Activated B cell treated with CpG ODN at 0.5 μM for 24 hours (primary cell): Measurements from ENCODE around the gene CRKL. TPM values are rescaled to one million over a fixed set of nuclear protein-coding genes. Genes with fewer than 3 reads are reported as not detected.

ENCODE experiments used
- ATAC-seq: fragments of 200-7000 bp; cut with Tn5 transposase; one replicate; pipeline ENCODE4 v1.10.0; 2021; ENCODE audit warnings: low read depth, mild to moderate bottlenecking, moderate library complexity
- CTCF ChIA-PET: fragments of 350-600 bp; sonication (Branson Sonifier 250); formaldehyde crosslinking; loops from one replicate; lab custom pipeline; 2021; ENCODE audit warnings: antibody characterized with exemption; lab: Charles Lee
- POLR2A ChIA-PET: fragments of 350-600 bp; sonication (Branson Sonifier 250); formaldehyde crosslinking; loops from one replicate; lab custom pipeline; 2021; ENCODE audit warnings: antibody characterized with exemption; lab: Charles Lee
- DNase-seq: peaks from one replicate; pipeline ENCODE4 v3.0.0; 2022
- H3K27ac Mint-ChIP-seq: one replicate; pipeline ENCODE4 v1.8.0; 2020; ENCODE audit warnings: mixed read lengths
- H3K27me3 Mint-ChIP-seq: one replicate; pipeline ENCODE4 v1.8.0; 2021; ENCODE audit warnings: mixed read lengths
- H3K36me3 Mint-ChIP-seq: one replicate; pipeline ENCODE4 v1.8.0; 2021; ENCODE audit warnings: low read depth, mixed read lengths
- H3K4me1 Mint-ChIP-seq: one replicate; pipeline ENCODE4 v1.8.0; 2021; ENCODE audit warnings: mixed read lengths
- H3K4me3 Mint-ChIP-seq: one replicate; pipeline ENCODE4 v1.8.0; 2020; ENCODE audit warnings: mild to moderate bottlenecking, mixed read lengths
- H3K9me3 Mint-ChIP-seq: one replicate; pipeline ENCODE4 v1.8.0; 2020; ENCODE audit warnings: mixed read lengths
- CTCF ChIP-seq: fragments of 200-600 bp; IDR thresholded peaks from one replicate; pipeline ENCODE4 v1.8.0; 2022; ENCODE audit warnings: antibody characterized with exemption, mild to moderate bottlenecking
- intact Hi-C: fragments of 100-400 bp; cut with micrococcal nuclease; formaldehyde crosslinking; loops from one replicate; pipeline ENCODE4 v1.15.1; 2024
- total RNA-seq: library from RNA; stranded (reverse); gene quantifications from 2 replicates; pipeline ENCODE4 v1.2.3, GENCODE V29; 2022

Gene CRKL
- total RNA-seq, 1 donor from 2014 or later: 55.7 TPM

GRCh38 chr22:20960609-20961008 is 43.4 kb downstream of the CRKL start:
- intact Hi-C loops: no loop called here
- H3K9me3 Mint-ChIP-seq: no peaks in the 10 kb centered on the region
- no peak for TF ChIP-seq CTCF
- no peaks in the 10 kb centered on the region for H3K36me3 Mint-ChIP-seq
- CTCF ChIA-PET: interaction anchor here (0.9 kb wide), 1 partner anchor 14 kb away, joined by 3 read pairs; no protein-coding TSS in a partner anchor
- no peak for DNase-seq
- peaks cover 6% of the 10 kb centered on the region for H3K27me3 Mint-ChIP-seq
- no peak for ATAC-seq
- POLR2A ChIA-PET: no interaction called here
- H3K4me3 Mint-ChIP-seq: no peak overlapping the region
- H3K4me1 Mint-ChIP-seq: peaks cover 33% of the 10 kb centered on the region
- no peak overlapping the region for H3K27ac Mint-ChIP-seq

GRCh38 chr22:20962491-20962945 is 45.3 kb downstream of the CRKL start:
- no peak for DNase-seq
- POLR2A ChIA-PET: interaction anchor here (1.4 kb wide), 1 partner anchor 20 kb away, joined by 4 read pairs; the partner anchor contains the start of gene LZTR1
- no peak for TF ChIP-seq CTCF
- intact Hi-C loops: no loop called here
- no peak overlapping the region for H3K27ac Mint-ChIP-seq
- CTCF ChIA-PET: interaction anchor here (0.8 to 1.3 kb wide), 2 partner anchors 12 to 40 kb away, joined by 3 read pairs; partner anchors contain the start of gene THAP7
- H3K9me3 Mint-ChIP-seq: no peaks in the 10 kb centered on the region
- no peak for ATAC-seq
- H3K27me3 Mint-ChIP-seq: peaks cover 6% of the 10 kb centered on the region
- H3K4me1 Mint-ChIP-seq: peaks cover 42% of the 10 kb centered on the region
- no peaks in the 10 kb centered on the region for H3K36me3 Mint-ChIP-seq
- no peak overlapping the region for H3K4me3 Mint-ChIP-seq

- Mint-ChIP-seq H3K36me3 (no peaks in the 10 kb centered on the region), H3K4me3 (no peak overlapping the region), H3K27me3 (peaks cover 6% of the 10 kb centered on the region), H3K27ac (no peak overlapping the region), H3K9me3 (no peaks in the 10 kb centered on the region), H3K4me1 (peaks cover 42% of the 10 kb centered on the region)
- CTCF ChIA-PET: interaction anchor here (0.8 kb wide), 1 partner anchor 11 kb away, joined by 3 read pairs; no protein-coding TSS in a partner anchor
- POLR2A ChIA-PET: interaction anchor here (1.4 kb wide), 1 partner anchor 19 kb away, joined by 4 read pairs; the partner anchor contains the start of gene LZTR1
- ATAC-seq: no peak
- no peak for TF ChIP-seq CTCF
- no peak for DNase-seq
- intact Hi-C loops: no loop called here
Observed at GRCh38 chr22:20963201-20964052, 46.2 kb downstream of the CRKL start.

GRCh38 chr22:20964090-20964798 is 47.0 kb downstream of the CRKL start:
- no peaks in the 10 kb centered on the region for H3K36me3 Mint-ChIP-seq
- intact Hi-C loops: no loop called here
- ATAC-seq: no peak
- TF ChIP-seq CTCF: no peak
- ChIA-PET CTCF (no interaction called here), POLR2A (no interaction called here)
- peak overlapping the region; percentile 77 for H3K4me3 Mint-ChIP-seq
- DNase-seq: no peak
- H3K4me1 Mint-ChIP-seq: peaks cover 49% of the 10 kb centered on the region
- H3K9me3 Mint-ChIP-seq: no peaks in the 10 kb centered on the region
- no peak overlapping the region for H3K27ac Mint-ChIP-seq
- peaks cover 6% of the 10 kb centered on the region for H3K27me3 Mint-ChIP-seq

- peak overlapping the region; percentile 77 for H3K4me3 Mint-ChIP-seq
- TF ChIP-seq CTCF: no peak
- no peaks in the 10 kb centered on the region for H3K9me3 Mint-ChIP-seq
- no peaks in the 10 kb centered on the region for H3K36me3 Mint-ChIP-seq
- H3K27ac Mint-ChIP-seq: no peak overlapping the region
- H3K27me3 Mint-ChIP-seq: peaks cover 6% of the 10 kb centered on the region
- no peak for DNase-seq
- ATAC-seq: no peak
- CTCF ChIA-PET: no interaction called here
- H3K4me1 Mint-ChIP-seq: peaks cover 49% of the 10 kb centered on the region
- intact Hi-C loops: loop anchor here (5.0 kb wide), 1 partner anchor 38 kb away; the partner anchor contains the start of gene THAP7
- POLR2A ChIA-PET: no interaction called here
Observed at GRCh38 chr22:20964799-20965103, 47.5 kb downstream of the CRKL start.
